HL-60 (cell line): ENCODE data around the gene WDPCP.
"Not testable (repeated sequence)": the region's sequence is repeated elsewhere in the genome, so short reads cannot be mapped to it uniquely, and the experiment has no call there.

ENCODE experiments used
- DNase-seq, 2 experiments: peaks; one replicate each; pipeline ENCODE4 v3.0.0-alpha.2; 2010 to 2020; ENCODE audit warnings: low read depth in 1 of 2, low spot score in 1 of 2
- H3K27ac ChIP-seq: fragments of 250-450 bp; sonication (Bioruptor Pico); replicated peaks from 2 replicates; pipeline ENCODE4 v1.5.1; 2020; ENCODE audit warnings: mild to moderate bottlenecking, moderate library complexity
- H3K27me3 ChIP-seq: fragments of 250-450 bp; sonication (Bioruptor Pico); 2 replicates; pipeline ENCODE4 v1.5.1; 2021; ENCODE audit warnings: mild to moderate bottlenecking, moderate library complexity; ENCODE audit not compliant: insufficient read depth, poor library complexity, severe bottlenecking
- H3K4me3 ChIP-seq: replicated peaks from 2 replicates; pipeline ENCODE4 v1.5.1; 2011; ENCODE audit warnings: mild to moderate bottlenecking, control low read depth, low read length; ENCODE audit not compliant: insufficient read depth
- GABPA ChIP-seq: IDR thresholded peaks from 2 replicates; pipeline ENCODE4 v1.6.1; 2012; ENCODE audit warnings: low read depth
- POLR2AphosphoS5 ChIP-seq: IDR thresholded peaks from 2 replicates; pipeline ENCODE4 v1.6.1; 2012; ENCODE audit warnings: low read depth
- SPI1 ChIP-seq: IDR thresholded peaks from 2 replicates; pipeline ENCODE4 v1.6.1; 2012; ENCODE audit warnings: low read depth, mild to moderate bottlenecking, borderline replicate concordance
- TF ChIP-seq, protein P1 (sequence below): IDR thresholded peaks from one replicate; pipeline ENCODE4 v1.5.1; 2011; ENCODE audit warnings: low read length, control low read depth, inconsistent platforms; ENCODE audit not compliant: insufficient read depth
- TF ChIP-seq, protein P2 (sequence below): IDR thresholded peaks from 2 replicates; pipeline ENCODE4 v1.6.1; 2012; ENCODE audit warnings: low read depth; ENCODE audit not compliant: insufficient replicate concordance

Gene WDPCP

DNA sequence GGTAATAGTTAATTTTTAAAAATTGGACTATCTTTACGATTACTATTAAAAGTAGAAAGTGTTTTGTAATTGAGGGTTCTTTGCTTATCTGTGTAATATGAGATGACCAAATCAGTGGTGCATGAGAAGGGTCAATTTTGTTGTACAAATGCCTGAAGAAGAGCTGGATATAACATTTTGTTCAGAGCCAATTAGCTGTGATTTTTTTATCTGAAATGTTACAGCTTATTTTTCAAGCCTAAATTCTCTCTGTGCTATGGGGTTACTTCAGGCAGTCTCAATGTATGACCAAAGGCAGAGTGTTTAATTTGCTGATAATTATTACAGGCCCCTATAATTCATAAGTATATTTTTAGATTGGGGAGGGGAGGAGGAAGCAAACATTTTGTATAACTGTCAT lies 495.9 kb downstream of the WDPCP start:
- H3K4me3 ChIP-seq, result no peak overlapping the region
- no peak overlapping the region for H3K27ac ChIP-seq
- DNase-seq, result no peak
- no peaks in the 10 kb centered on the region for H3K27me3 ChIP-seq
- TF ChIP-seq GABPA (no peak), POLR2AphosphoS5 (no peak), SPI1 (no peak)
- TF ChIP-seq, protein P1, sequence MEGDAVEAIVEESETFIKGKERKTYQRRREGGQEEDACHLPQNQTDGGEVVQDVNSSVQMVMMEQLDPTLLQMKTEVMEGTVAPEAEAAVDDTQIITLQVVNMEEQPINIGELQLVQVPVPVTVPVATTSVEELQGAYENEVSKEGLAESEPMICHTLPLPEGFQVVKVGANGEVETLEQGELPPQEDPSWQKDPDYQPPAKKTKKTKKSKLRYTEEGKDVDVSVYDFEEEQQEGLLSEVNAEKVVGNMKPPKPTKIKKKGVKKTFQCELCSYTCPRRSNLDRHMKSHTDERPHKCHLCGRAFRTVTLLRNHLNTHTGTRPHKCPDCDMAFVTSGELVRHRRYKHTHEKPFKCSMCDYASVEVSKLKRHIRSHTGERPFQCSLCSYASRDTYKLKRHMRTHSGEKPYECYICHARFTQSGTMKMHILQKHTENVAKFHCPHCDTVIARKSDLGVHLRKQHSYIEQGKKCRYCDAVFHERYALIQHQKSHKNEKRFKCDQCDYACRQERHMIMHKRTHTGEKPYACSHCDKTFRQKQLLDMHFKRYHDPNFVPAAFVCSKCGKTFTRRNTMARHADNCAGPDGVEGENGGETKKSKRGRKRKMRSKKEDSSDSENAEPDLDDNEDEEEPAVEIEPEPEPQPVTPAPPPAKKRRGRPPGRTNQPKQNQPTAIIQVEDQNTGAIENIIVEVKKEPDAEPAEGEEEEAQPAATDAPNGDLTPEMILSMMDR, result no peak

DNA sequence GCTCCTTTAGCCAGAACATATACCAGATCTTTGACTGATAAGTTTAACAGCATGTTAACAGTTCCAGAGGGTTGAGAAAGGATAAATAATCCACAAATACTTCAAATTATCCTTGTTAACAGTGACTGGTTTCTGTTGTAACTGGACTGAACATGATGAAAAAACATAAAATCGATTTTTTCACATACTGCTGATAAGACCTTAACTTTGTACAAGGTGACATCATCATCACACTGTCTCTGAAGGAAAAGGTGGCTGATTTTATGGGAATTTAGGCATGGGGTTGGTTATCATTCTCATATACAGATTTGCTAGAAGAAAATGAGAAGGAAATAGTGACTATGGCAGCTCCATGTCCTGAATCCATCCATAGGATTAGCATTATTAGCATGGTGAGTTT lies 501.6 kb downstream of the WDPCP start:
- H3K4me3 ChIP-seq, result no peak overlapping the region
- TF ChIP-seq SPI1 (no peak), GABPA (no peak), POLR2AphosphoS5 (no peak)
- TF ChIP-seq, protein P1, result no peak
- TF ChIP-seq, protein P2, sequence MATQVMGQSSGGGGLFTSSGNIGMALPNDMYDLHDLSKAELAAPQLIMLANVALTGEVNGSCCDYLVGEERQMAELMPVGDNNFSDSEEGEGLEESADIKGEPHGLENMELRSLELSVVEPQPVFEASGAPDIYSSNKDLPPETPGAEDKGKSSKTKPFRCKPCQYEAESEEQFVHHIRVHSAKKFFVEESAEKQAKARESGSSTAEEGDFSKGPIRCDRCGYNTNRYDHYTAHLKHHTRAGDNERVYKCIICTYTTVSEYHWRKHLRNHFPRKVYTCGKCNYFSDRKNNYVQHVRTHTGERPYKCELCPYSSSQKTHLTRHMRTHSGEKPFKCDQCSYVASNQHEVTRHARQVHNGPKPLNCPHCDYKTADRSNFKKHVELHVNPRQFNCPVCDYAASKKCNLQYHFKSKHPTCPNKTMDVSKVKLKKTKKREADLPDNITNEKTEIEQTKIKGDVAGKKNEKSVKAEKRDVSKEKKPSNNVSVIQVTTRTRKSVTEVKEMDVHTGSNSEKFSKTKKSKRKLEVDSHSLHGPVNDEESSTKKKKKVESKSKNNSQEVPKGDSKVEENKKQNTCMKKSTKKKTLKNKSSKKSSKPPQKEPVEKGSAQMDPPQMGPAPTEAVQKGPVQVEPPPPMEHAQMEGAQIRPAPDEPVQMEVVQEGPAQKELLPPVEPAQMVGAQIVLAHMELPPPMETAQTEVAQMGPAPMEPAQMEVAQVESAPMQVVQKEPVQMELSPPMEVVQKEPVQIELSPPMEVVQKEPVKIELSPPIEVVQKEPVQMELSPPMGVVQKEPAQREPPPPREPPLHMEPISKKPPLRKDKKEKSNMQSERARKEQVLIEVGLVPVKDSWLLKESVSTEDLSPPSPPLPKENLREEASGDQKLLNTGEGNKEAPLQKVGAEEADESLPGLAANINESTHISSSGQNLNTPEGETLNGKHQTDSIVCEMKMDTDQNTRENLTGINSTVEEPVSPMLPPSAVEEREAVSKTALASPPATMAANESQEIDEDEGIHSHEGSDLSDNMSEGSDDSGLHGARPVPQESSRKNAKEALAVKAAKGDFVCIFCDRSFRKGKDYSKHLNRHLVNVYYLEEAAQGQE, result no peak
- no peaks in the 10 kb centered on the region for H3K27me3 ChIP-seq
- DNase-seq, result no peak
- no peak overlapping the region for H3K27ac ChIP-seq

DNA sequence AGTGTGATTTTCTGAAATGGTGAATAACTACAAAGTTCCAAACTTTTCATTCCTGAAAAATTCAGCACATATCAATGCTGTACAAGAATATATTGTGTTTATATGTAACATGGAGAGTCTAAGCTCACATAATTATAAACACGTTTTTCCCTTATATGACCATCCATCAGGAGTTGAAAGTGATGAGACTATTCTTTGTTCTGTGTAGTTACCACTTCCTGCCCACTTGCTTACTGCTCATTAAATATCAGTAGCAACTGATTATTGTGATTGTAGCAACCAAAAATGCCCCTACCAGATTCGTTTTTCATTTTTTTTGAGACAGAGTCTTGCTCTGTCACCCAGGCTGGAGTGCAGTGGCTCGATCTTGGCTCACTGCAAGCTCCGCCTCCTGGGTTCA lies 506.9 kb downstream of the WDPCP start:
- Histone ChIP-seq H3K27ac (no peak overlapping the region), H3K27me3 (no peaks in the 10 kb centered on the region), H3K4me3 (no peak overlapping the region)
- TF ChIP-seq SPI1 (no peak), GABPA (no peak), POLR2AphosphoS5 (no peak)
- TF ChIP-seq, protein P1, result no peak
- TF ChIP-seq, protein P2, result no peak
- no peak for DNase-seq

DNA sequence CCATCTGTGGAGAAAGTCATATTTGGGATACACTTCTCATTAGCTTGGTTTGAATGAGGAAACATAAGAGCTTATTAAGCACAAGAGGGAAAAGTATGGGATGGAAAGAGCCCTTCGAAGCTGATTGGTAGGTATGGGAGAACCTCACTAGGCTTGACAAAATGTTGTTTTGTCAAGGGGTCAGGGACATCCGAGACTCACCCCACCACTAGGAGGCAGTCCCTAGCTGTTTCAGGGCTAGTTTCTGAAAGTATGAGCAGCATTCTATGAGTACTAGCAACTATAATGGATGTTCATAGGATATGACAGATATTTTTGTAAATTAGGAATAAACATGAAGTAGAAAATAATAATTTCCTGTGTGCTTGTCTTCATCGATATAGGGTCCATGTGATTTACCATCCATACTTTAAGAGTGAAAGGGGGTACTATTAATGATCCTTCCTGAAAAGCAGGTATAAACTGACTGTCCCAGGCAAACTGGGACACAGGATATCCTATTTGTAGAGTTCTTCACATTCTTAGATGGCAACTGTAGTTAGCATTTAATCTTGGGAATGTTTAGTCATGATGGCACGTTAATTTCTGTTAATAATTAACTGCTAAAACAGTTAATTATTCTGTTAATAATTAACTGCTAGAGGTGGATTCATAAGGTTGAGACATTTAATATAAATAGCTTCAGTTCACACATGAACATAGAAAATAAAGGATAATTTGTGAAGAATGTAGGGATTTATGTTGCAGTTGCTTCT lies 509.2 kb downstream of the WDPCP start:
- TF ChIP-seq, protein P1, result peak; percentile 24
- TF ChIP-seq POLR2AphosphoS5, result no peak
- Histone ChIP-seq H3K4me3 (no peak overlapping the region), H3K27me3 (no peaks in the 10 kb centered on the region), H3K27ac (no peak overlapping the region)
- DNase-seq, result peak in 1 of 2 experiments; percentile 70

DNA sequence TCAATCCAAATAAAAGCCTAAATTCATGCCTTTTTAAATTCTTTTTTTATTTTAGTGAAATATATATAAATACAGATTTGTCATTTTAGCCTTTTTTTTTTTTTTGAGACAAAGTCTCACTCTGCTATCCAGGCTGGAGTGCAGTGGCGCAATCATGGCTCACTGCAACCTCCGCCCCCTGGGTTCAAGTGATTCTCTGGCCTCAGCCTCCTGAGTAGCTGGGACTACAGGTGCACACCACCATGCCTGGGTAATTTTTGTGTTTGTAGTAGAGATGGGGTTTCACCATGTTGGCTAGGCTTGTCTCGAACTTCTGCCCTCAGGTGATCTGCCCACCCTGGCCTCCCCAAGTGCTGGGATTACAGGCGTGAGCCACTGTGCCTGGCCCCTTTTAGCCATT lies 513.9 kb downstream of the WDPCP start:
- H3K4me3 ChIP-seq, H3K27ac ChIP-seq, H3K27me3 ChIP-seq, DNase-seq: not testable (repeated sequence)
